ENCODE data around the gene UNKL. TPM values are rescaled to one million over a fixed set of nuclear protein-coding genes. Genes with fewer than 3 reads are reported as not detected.

Gene UNKL
- total RNA-seq, 2 donors from 2014 or later, result 22.1 to 42.8 TPM

DNA sequence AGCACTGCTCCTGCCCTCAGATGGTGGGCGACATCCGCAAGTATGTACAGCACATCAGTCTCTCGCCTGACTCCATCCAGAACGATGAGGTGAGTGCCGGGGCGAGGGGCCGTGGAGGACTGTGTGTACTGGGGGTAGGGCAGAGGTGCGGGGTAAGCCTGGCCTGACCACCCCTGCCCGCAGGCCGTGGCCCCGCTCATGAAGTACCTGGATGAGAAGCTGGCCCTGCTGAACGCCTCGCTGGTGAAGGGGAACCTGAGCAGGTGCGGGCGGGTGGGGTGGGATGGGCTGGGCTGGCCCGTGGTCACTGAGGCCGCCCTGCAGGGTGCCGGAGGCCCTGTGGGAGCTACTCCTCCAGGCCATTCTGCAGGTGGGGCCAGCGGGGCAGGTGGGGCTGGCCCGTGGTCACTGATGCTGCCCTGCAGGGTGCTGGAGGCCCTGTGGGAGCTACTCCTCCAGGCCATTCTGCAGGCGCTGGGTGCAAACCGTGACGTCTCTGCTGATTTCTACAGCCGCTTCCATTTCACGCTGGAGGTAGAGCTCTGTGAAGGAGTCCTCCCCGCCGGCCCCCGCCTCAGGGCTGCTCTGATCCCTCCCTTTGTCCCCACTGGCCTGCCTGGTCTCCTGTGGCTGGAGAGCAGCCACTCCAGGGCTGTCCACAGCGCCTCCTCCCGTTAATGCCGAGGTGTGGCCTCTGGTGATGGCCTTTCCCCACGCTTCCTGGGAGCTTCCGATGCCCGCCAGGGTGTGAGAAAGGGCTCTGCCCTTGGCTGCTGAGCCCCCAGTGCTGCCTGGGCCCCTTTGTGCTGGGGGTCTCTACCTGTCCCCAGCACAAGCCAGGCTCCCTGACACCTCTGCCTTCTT lies 67.8 kb downstream of the UNKL start:
- ATAC-seq (ENCODE audit: insufficient number of reproducible peaks, low FRiP score, low read depth), result no peak
- peaks cover 12% of the 10 kb centered on the region for H3K36me3 ChIP-seq
- peaks cover 0 to 31% of the 10 kb centered on the region in 2 donors for H3K4me1 ChIP-seq (ENCODE audit: control insufficient read depth in 1 of 2, low read depth in 2 of 2)

GRCh38 chr16:1345651-1346421 lies 68.7 kb downstream of the UNKL start:
- H3K9me3 ChIP-seq, result no peaks in the 10 kb centered on the region
- no peak for DNase-seq (ENCODE audit: low spot score)
- peaks cover 12% of the 10 kb centered on the region for H3K36me3 ChIP-seq
- no peaks in the 10 kb centered on the region for H3K27me3 ChIP-seq (replicated peaks; ENCODE audit: insufficient read depth)
- no peak overlapping the region for H3K4me3 ChIP-seq
- H3K4me1 ChIP-seq (ENCODE audit: control insufficient read depth in 1 of 2, low read depth in 2 of 2), result peaks cover 0 to 26% of the 10 kb centered on the region in 2 donors
- ATAC-seq (ENCODE audit: insufficient number of reproducible peaks, low FRiP score, low read depth), result no peak
- no peak overlapping the region for H3K27ac ChIP-seq
- TF ChIP-seq, protein P1, sequence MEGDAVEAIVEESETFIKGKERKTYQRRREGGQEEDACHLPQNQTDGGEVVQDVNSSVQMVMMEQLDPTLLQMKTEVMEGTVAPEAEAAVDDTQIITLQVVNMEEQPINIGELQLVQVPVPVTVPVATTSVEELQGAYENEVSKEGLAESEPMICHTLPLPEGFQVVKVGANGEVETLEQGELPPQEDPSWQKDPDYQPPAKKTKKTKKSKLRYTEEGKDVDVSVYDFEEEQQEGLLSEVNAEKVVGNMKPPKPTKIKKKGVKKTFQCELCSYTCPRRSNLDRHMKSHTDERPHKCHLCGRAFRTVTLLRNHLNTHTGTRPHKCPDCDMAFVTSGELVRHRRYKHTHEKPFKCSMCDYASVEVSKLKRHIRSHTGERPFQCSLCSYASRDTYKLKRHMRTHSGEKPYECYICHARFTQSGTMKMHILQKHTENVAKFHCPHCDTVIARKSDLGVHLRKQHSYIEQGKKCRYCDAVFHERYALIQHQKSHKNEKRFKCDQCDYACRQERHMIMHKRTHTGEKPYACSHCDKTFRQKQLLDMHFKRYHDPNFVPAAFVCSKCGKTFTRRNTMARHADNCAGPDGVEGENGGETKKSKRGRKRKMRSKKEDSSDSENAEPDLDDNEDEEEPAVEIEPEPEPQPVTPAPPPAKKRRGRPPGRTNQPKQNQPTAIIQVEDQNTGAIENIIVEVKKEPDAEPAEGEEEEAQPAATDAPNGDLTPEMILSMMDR (IDR thresholded peaks at IDR 0.05), result no peak

More for the DNA sequence above, 67.8 kb downstream of the UNKL start:
- no peaks in the 10 kb centered on the region for H3K9me3 ChIP-seq
- no peak for DNase-seq (ENCODE audit: low spot score)
- no peaks in the 10 kb centered on the region for H3K27me3 ChIP-seq (replicated peaks; ENCODE audit: insufficient read depth)
- TF ChIP-seq, protein P1 (IDR thresholded peaks at IDR 0.05), result no peak
- no peak overlapping the region for H3K4me3 ChIP-seq
- H3K27ac ChIP-seq, result no peak overlapping the region

DNA sequence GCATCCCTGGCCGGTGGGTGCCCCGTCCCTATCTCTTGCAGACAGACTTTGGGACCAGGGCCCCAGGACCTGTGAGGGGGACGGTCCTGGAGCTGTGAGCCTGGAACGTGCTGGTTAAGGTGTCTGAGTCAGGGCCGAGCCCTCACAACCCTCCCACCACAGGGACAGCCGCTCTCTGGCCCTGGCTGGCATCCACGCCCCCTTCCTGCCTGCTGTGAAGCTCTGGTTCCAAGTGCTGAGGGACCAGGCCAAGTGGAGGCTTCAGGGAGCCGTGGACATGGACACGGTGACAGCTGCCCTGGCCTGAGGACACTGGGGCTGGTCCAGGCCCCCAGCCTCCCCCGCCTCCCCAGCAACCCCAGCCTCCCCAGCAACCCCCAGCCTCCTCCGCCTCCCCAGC lies 69.4 kb downstream of the UNKL start:
- Histone ChIP-seq H3K9me3 (no peaks in the 10 kb centered on the region), H3K4me1 (ENCODE audit: control insufficient read depth in 1 of 2, low read depth in 2 of 2) (peaks cover 0 to 18% of the 10 kb centered on the region in 2 donors), H3K27me3 (replicated peaks; ENCODE audit: insufficient read depth) (no peaks in the 10 kb centered on the region), H3K4me3 (no peak overlapping the region), H3K27ac (no peak overlapping the region), H3K36me3 (peaks cover 12% of the 10 kb centered on the region)
- no peak for ATAC-seq (ENCODE audit: insufficient number of reproducible peaks, low FRiP score, low read depth)
- no peak for DNase-seq (ENCODE audit: low spot score)
- TF ChIP-seq, protein P1 (IDR thresholded peaks at IDR 0.05), result no peak

DNA sequence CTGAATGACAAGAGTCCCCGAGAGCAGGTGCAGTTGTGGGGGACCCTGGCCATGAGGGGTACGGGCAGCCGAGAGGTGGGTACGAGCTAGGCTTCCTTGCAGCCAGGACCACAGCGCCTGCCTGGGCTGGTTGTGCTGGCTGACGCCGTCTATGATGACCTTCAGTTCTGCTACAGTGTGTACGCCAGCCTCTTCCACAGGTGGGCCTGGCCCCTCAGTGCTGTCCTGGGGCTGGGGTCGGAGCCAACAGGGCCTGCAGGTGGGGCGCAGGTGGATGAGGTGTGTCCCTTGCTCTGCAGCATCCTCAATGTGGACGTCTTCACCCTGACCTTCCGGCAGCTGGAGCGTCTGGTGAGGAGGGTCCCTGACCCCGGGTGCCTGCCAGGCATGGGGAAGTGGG lies 70.0 kb downstream of the UNKL start:
- no peak overlapping the region for H3K27ac ChIP-seq
- peaks cover 12% of the 10 kb centered on the region for H3K36me3 ChIP-seq
- TF ChIP-seq, protein P1 (IDR thresholded peaks at IDR 0.05), result no peak
- no peak overlapping the region for H3K4me3 ChIP-seq
- no peak for DNase-seq (ENCODE audit: low spot score)
- H3K9me3 ChIP-seq, result no peaks in the 10 kb centered on the region
- no peaks in the 10 kb centered on the region for H3K27me3 ChIP-seq (replicated peaks; ENCODE audit: insufficient read depth)
- peaks cover 0 to 17% of the 10 kb centered on the region in 2 donors for H3K4me1 ChIP-seq (ENCODE audit: control insufficient read depth in 1 of 2, low read depth in 2 of 2)
- no peak for ATAC-seq (ENCODE audit: insufficient number of reproducible peaks, low FRiP score, low read depth)

Data from thoracic aorta (tissue), 2 donors.